ENCODE data around the gene ZNF33B.

Gene ZNF33B

GRCh38 chr10:42654419-42654818 is 16.0 kb upstream of the ZNF33B start:
- no peak overlapping the region for H3K27ac ChIP-seq (ENCODE audit: low read length)
- H3F3A ChIP-seq (ENCODE audit: insufficient read depth, low read length), result no peaks in the 10 kb centered on the region
- no peaks in the 10 kb centered on the region for H3K79me2 ChIP-seq (ENCODE audit: low read length)
- H3K9me2 ChIP-seq (replicated peaks; ENCODE audit: insufficient read depth, low read length), result no peaks in the 10 kb centered on the region
- no peak for DNase-seq
- no peak overlapping the region for H3K4me3 ChIP-seq (ENCODE audit: low read length)
- H3K9me3 ChIP-seq (replicated peaks; ENCODE audit: insufficient read depth, low read length), result no peaks in the 10 kb centered on the region
- TF ChIP-seq EZH2 (optimal IDR thresholded peaks at IDR 0.05; ENCODE audit: low read depth, low read length), result no peak
- no peak for TF ChIP-seq EZH2phosphoT487 (IDR thresholded peaks at IDR 0.05; ENCODE audit: low read length)
- no peak overlapping the region for H3K9ac ChIP-seq (ENCODE audit: low read length)
- H2AFZ ChIP-seq (ENCODE audit: low read length), result no peak overlapping the region
- H3K4me1 ChIP-seq (ENCODE audit: low read length), result no peaks in the 10 kb centered on the region
- H3K36me3 ChIP-seq (replicated peaks; ENCODE audit: insufficient read depth, low read length), result no peaks in the 10 kb centered on the region
- H3K27me3 ChIP-seq (replicated peaks; ENCODE audit: insufficient read depth, low read length), result no peaks in the 10 kb centered on the region
- H3K4me2 ChIP-seq (ENCODE audit: low read depth, low read length), result no peak overlapping the region
- no peaks in the 10 kb centered on the region for H4K20me1 ChIP-seq (ENCODE audit: insufficient read depth, low read length)

GRCh38 chr10:42652858-42653257 is 14.5 kb upstream of the ZNF33B start:
- no peak overlapping the region for H3K9ac ChIP-seq (ENCODE audit: low read length)
- no peaks in the 10 kb centered on the region for H3F3A ChIP-seq (ENCODE audit: insufficient read depth, low read length)
- H3K4me2 ChIP-seq (ENCODE audit: low read depth, low read length), result no peak overlapping the region
- no peak for DNase-seq
- no peaks in the 10 kb centered on the region for H3K9me3 ChIP-seq (replicated peaks; ENCODE audit: insufficient read depth, low read length)
- H3K27me3 ChIP-seq (replicated peaks; ENCODE audit: insufficient read depth, low read length), result no peaks in the 10 kb centered on the region
- no peaks in the 10 kb centered on the region for H3K79me2 ChIP-seq (ENCODE audit: low read length)
- no peak overlapping the region for H3K4me3 ChIP-seq (ENCODE audit: low read length)
- H3K9me2 ChIP-seq (replicated peaks; ENCODE audit: insufficient read depth, low read length), result no peaks in the 10 kb centered on the region
- H3K36me3 ChIP-seq (replicated peaks; ENCODE audit: insufficient read depth, low read length), result no peaks in the 10 kb centered on the region
- no peak overlapping the region for H2AFZ ChIP-seq (ENCODE audit: low read length)
- TF ChIP-seq EZH2 (optimal IDR thresholded peaks at IDR 0.05; ENCODE audit: low read depth, low read length) (no peak), EZH2phosphoT487 (IDR thresholded peaks at IDR 0.05; ENCODE audit: low read length) (no peak), CTCF (IDR thresholded peaks at IDR 0.05; ENCODE audit: low read length) (no peak)
- H4K20me1 ChIP-seq (ENCODE audit: insufficient read depth, low read length), result no peaks in the 10 kb centered on the region
- H3K4me1 ChIP-seq (ENCODE audit: low read length), result no peaks in the 10 kb centered on the region
- no peak overlapping the region for H3K27ac ChIP-seq (ENCODE audit: low read length)

GRCh38 chr10:42650374-42650773 is 12.0 kb upstream of the ZNF33B start:
- Histone ChIP-seq H3K27me3 (replicated peaks; ENCODE audit: insufficient read depth, low read length) (no peaks in the 10 kb centered on the region), H3K4me2 (ENCODE audit: low read depth, low read length) (no peak overlapping the region), H4K20me1 (ENCODE audit: insufficient read depth, low read length) (no peaks in the 10 kb centered on the region), H2AFZ (ENCODE audit: low read length) (no peak overlapping the region), H3K4me1 (ENCODE audit: low read length) (no peaks in the 10 kb centered on the region), H3K79me2 (ENCODE audit: low read length) (no peaks in the 10 kb centered on the region), H3K9me2 (replicated peaks; ENCODE audit: insufficient read depth, low read length) (no peaks in the 10 kb centered on the region), H3K36me3 (replicated peaks; ENCODE audit: insufficient read depth, low read length) (no peaks in the 10 kb centered on the region), H3K4me3 (ENCODE audit: low read length) (no peak overlapping the region), H3K9me3 (replicated peaks; ENCODE audit: insufficient read depth, low read length) (no peaks in the 10 kb centered on the region), H3K9ac (ENCODE audit: low read length) (no peak overlapping the region), H3F3A (ENCODE audit: insufficient read depth, low read length) (no peaks in the 10 kb centered on the region), H3K27ac (ENCODE audit: low read length) (no peak overlapping the region)
- DNase-seq, result no peak
- TF ChIP-seq EZH2phosphoT487 (IDR thresholded peaks at IDR 0.05; ENCODE audit: low read length), result no peak
- no peak for TF ChIP-seq EZH2 (optimal IDR thresholded peaks at IDR 0.05; ENCODE audit: low read depth, low read length)
- no peak for TF ChIP-seq CTCF (IDR thresholded peaks at IDR 0.05; ENCODE audit: low read length)

GRCh38 chr10:42648512-42648911 is 10.1 kb upstream of the ZNF33B start:
- H3K4me1 ChIP-seq (ENCODE audit: low read length), result no peaks in the 10 kb centered on the region
- TF ChIP-seq EZH2 (optimal IDR thresholded peaks at IDR 0.05; ENCODE audit: low read depth, low read length) (no peak), EZH2phosphoT487 (IDR thresholded peaks at IDR 0.05; ENCODE audit: low read length) (no peak), CTCF (IDR thresholded peaks at IDR 0.05; ENCODE audit: low read length) (no peak)

More at GRCh38 chr10:42648512-42648911, 10.1 kb upstream of the ZNF33B start:
- H3K9me3 ChIP-seq (replicated peaks; ENCODE audit: insufficient read depth, low read length), result no peaks in the 10 kb centered on the region
- H4K20me1 ChIP-seq (ENCODE audit: insufficient read depth, low read length), result no peaks in the 10 kb centered on the region
- no peaks in the 10 kb centered on the region for H3K36me3 ChIP-seq (replicated peaks; ENCODE audit: insufficient read depth, low read length)
- H3K27me3 ChIP-seq (replicated peaks; ENCODE audit: insufficient read depth, low read length), result no peaks in the 10 kb centered on the region
- H3K9ac ChIP-seq (ENCODE audit: low read length), result no peak overlapping the region
- no peak for DNase-seq
- H3K4me2 ChIP-seq (ENCODE audit: low read depth, low read length), result no peak overlapping the region
- H3K27ac ChIP-seq (ENCODE audit: low read length), result no peak overlapping the region
- H2AFZ ChIP-seq (ENCODE audit: low read length), result no peak overlapping the region
- no peak overlapping the region for H3K4me3 ChIP-seq (ENCODE audit: low read length)
- no peaks in the 10 kb centered on the region for H3K9me2 ChIP-seq (replicated peaks; ENCODE audit: insufficient read depth, low read length)
- H3K79me2 ChIP-seq (ENCODE audit: low read length), result no peaks in the 10 kb centered on the region
- no peaks in the 10 kb centered on the region for H3F3A ChIP-seq (ENCODE audit: insufficient read depth, low read length)
